DOHH2 (cell line): ENCODE measurements around the gene RNPS1.

ENCODE experiments used
- H3F3A ChIP-seq: fragments of 200-600 bp; sonication (generic), shearing (Covaris generic); 2 replicates; pipeline ENCODE4 v1.6.0; 2016; ENCODE audit warnings: antibody characterized with exemption, mild to moderate bottlenecking; ENCODE audit not compliant: control insufficient read depth, insufficient read depth
- H3K27ac ChIP-seq: fragments of 200-600 bp; sonication (generic); 2 replicates; pipeline ENCODE4 v1.5.1; 2014; ENCODE audit warnings: low read depth, mild to moderate bottlenecking, low read length, moderate library complexity
- H3K27me3 ChIP-seq: fragments of 200-600 bp; sonication (generic); 2 replicates; pipeline ENCODE4 v1.6.1; 2014; ENCODE audit warnings: mild to moderate bottlenecking, low read length, mixed read lengths; ENCODE audit not compliant: control insufficient read depth
- H3K36me3 ChIP-seq: fragments of 200-600 bp; sonication (generic); 2 replicates; pipeline ENCODE4 v1.6.1; 2014; ENCODE audit warnings: mild to moderate bottlenecking, low read length, moderate library complexity, mixed read lengths; ENCODE audit not compliant: control insufficient read depth
- H3K4me1 ChIP-seq: fragments of 200-600 bp; sonication (generic); 2 replicates; pipeline ENCODE4 v1.6.1; 2014; ENCODE audit warnings: mild to moderate bottlenecking, low read length, mixed read lengths; ENCODE audit not compliant: control insufficient read depth
- H3K4me2 ChIP-seq: fragments of 200-600 bp; sonication (generic); 2 replicates; pipeline ENCODE4 v1.6.0; 2014; ENCODE audit warnings: mild to moderate bottlenecking, low read length, moderate library complexity
- H3K4me3 ChIP-seq: fragments of 200-600 bp; sonication (generic); 2 replicates; pipeline ENCODE4 v1.5.1; 2014; ENCODE audit warnings: mild to moderate bottlenecking, low read length, mixed read lengths
- H3K79me2 ChIP-seq: fragments of 200-600 bp; sonication (generic); 2 replicates; pipeline ENCODE4 v1.6.1; 2014; ENCODE audit warnings: mild to moderate bottlenecking, low read length, mixed read lengths; ENCODE audit not compliant: control insufficient read depth
- H3K9me2 ChIP-seq: fragments of 200-600 bp; sonication (generic); replicated peaks from 2 replicates; pipeline ENCODE4 v1.6.1; 2014; ENCODE audit warnings: mild to moderate bottlenecking, low read length, mixed read lengths; ENCODE audit not compliant: control insufficient read depth
- H3K9me3 ChIP-seq: fragments of 200-600 bp; sonication (generic); 2 replicates; pipeline ENCODE4 v1.6.1; 2014; ENCODE audit warnings: antibody characterized with exemption, low read length, mixed read lengths; ENCODE audit not compliant: control insufficient read depth, insufficient read depth
- H4K20me1 ChIP-seq: fragments of 200-600 bp; sonication (generic); 2 replicates; pipeline ENCODE4 v1.6.0; 2014; ENCODE audit warnings: low read depth, mild to moderate bottlenecking, antibody characterized with exemption, low read length, moderate library complexity; ENCODE audit not compliant: control insufficient read depth, insufficient read depth
- CTCF ChIP-seq: fragments of 200-600 bp; sonication (generic); IDR thresholded peaks from one replicate; pipeline ENCODE4 v1.5.1; 2014; ENCODE audit warnings: antibody characterized with exemption, mild to moderate bottlenecking, low read depth, low read length; ENCODE audit not compliant: poor library complexity, severe bottlenecking
- EZH2phosphoT487 ChIP-seq: fragments of 200-600 bp; sonication (generic); IDR thresholded peaks from 2 replicates; pipeline ENCODE4 v1.6.1; 2017; ENCODE audit warnings: borderline replicate concordance, mild to moderate bottlenecking, antibody characterized with exemption, low read length, moderate library complexity, mixed read lengths

Gene RNPS1

GRCh38 chr16:2244926-2245795 lies 22.8 kb downstream of the RNPS1 start:
- Histone ChIP-seq H3K79me2 (peaks cover 19% of the 10 kb centered on the region), H3K4me3 (no peak overlapping the region), H3K36me3 (peaks cover 54% of the 10 kb centered on the region)

DNA sequence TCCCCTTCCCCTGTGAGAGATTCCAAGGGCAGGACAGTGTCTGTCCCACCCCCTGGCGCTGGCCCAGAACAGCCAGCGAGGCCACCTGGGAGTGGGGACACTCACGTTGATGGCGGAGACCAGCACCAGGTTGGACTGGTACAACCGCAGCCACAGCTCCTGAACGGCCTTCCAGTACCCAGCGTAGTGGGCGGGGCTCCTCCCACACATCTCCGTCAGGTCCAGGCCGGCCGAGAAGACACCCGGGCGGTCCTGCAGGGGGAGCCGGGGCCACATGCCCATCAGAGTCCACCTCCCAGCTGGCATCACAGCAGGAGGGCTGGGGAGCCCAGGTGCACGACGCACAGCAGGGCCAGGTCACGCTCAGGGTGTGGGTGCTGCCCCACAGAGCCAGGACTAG lies 23.6 kb downstream of the RNPS1 start:
- no peaks in the 10 kb centered on the region for H3K4me1 ChIP-seq
- no peak overlapping the region for H3K27ac ChIP-seq
- no peaks in the 10 kb centered on the region for H3K9me3 ChIP-seq
- H3K36me3 ChIP-seq = peaks cover 57% of the 10 kb centered on the region
- H3K9me2 ChIP-seq = no peaks in the 10 kb centered on the region
- H3K27me3 ChIP-seq = no peaks in the 10 kb centered on the region
- no peak overlapping the region for H3K4me3 ChIP-seq
- no peak overlapping the region for H3K4me2 ChIP-seq
- peaks cover 12% of the 10 kb centered on the region; the same call in 1 of the 2 replicates for H3F3A ChIP-seq
- TF ChIP-seq EZH2phosphoT487 = no peak
- TF ChIP-seq CTCF = no peak
- H4K20me1 ChIP-seq = no peaks in the 10 kb centered on the region
- peaks cover 11% of the 10 kb centered on the region for H3K79me2 ChIP-seq

More at GRCh38 chr16:2244926-2245795, 22.8 kb downstream of the RNPS1 start:
- H3F3A ChIP-seq = 0 out of 2 replicates have a peak, but pooled peaks cover 5% of the 10 kb centered on the region
- no peaks in the 10 kb centered on the region for H3K9me2 ChIP-seq
- no peaks in the 10 kb centered on the region for H3K27me3 ChIP-seq
- no peak overlapping the region for H3K27ac ChIP-seq
- H3K4me2 ChIP-seq = no peak overlapping the region
- TF ChIP-seq EZH2phosphoT487 = no peak
- no peak for TF ChIP-seq CTCF
- peaks cover 3% of the 10 kb centered on the region for H3K4me1 ChIP-seq
- H4K20me1 ChIP-seq = no peaks in the 10 kb centered on the region
- no peaks in the 10 kb centered on the region for H3K9me3 ChIP-seq

GRCh38 chr16:2243781-2244180 lies 24.1 kb downstream of the RNPS1 start:
- Histone ChIP-seq H3K4me2 (no peak overlapping the region), H3K27ac (no peak overlapping the region), H3K9me2 (no peaks in the 10 kb centered on the region), H4K20me1 (no peaks in the 10 kb centered on the region), H3K36me3 (peaks cover 55% of the 10 kb centered on the region), H3K79me2 (peaks cover 8% of the 10 kb centered on the region), H3K27me3 (no peaks in the 10 kb centered on the region), H3K4me3 (no peak overlapping the region), H3F3A (peaks cover 15% of the 10 kb centered on the region; the same call in 1 of the 2 replicates), H3K4me1 (no peaks in the 10 kb centered on the region), H3K9me3 (no peaks in the 10 kb centered on the region)
- no peak for TF ChIP-seq CTCF
- no peak for TF ChIP-seq EZH2phosphoT487
